MM.1S (cell line): ENCODE data around the gene JAML.

Experiments
- DNase-seq: peaks from one replicate; pipeline ENCODE4 v3.0.0-alpha.2; 2015
- H2AFZ ChIP-seq: fragments of 300-600 bp; sonication (generic); 2 replicates; pipeline ENCODE4 v1.6.0; 2016; ENCODE audit warnings: antibody characterized with exemption, low read length
- H3F3A ChIP-seq: fragments of 300-600 bp; sonication (generic); 2 replicates; pipeline ENCODE4 v1.6.1; 2016; ENCODE audit warnings: mild to moderate bottlenecking, antibody characterized with exemption, low read length, moderate library complexity, mixed read lengths; ENCODE audit not compliant: insufficient read depth
- H3K27ac ChIP-seq: fragments of 300-600 bp; sonication (generic); 2 replicates; pipeline ENCODE4 v1.5.1; 2016; ENCODE audit warnings: mild to moderate bottlenecking, low read length
- H3K27me3 ChIP-seq: fragments of 300-600 bp; sonication (generic); replicated peaks from 2 replicates; pipeline ENCODE4 v1.6.0; 2016; ENCODE audit warnings: low read length; ENCODE audit not compliant: insufficient read depth
- H3K36me3 ChIP-seq: fragments of 300-600 bp; sonication (generic); replicated peaks from 2 replicates; pipeline ENCODE4 v1.6.1; 2016; ENCODE audit warnings: mild to moderate bottlenecking, low read length, mixed read lengths; ENCODE audit not compliant: insufficient read depth
- H3K4me1 ChIP-seq: fragments of 300-600 bp; sonication (generic); 2 replicates; pipeline ENCODE4 v1.6.1; 2016; ENCODE audit warnings: low read length, mixed read lengths
- H3K4me2 ChIP-seq: fragments of 300-600 bp; sonication (generic); 2 replicates; pipeline ENCODE4 v1.6.0; 2016; ENCODE audit warnings: low read depth, low read length
- H3K4me3 ChIP-seq: fragments of 300-600 bp; sonication (generic); 2 replicates; pipeline ENCODE4 v1.5.1; 2016; ENCODE audit warnings: low read length, mixed read lengths
- H3K79me2 ChIP-seq: fragments of 300-600 bp; sonication (generic); 2 replicates; pipeline ENCODE4 v1.6.1; 2016; ENCODE audit warnings: mixed run types, low read length, mixed read lengths
- H3K9ac ChIP-seq: fragments of 300-600 bp; sonication (generic); 2 replicates; pipeline ENCODE4 v1.6.1; 2016; ENCODE audit warnings: low read length, mixed read lengths
- H3K9me2 ChIP-seq: fragments of 300-600 bp; sonication (generic); replicated peaks from 2 replicates; pipeline ENCODE4 v1.6.1; 2016; ENCODE audit warnings: mild to moderate bottlenecking, low read length, mixed read lengths; ENCODE audit not compliant: insufficient read depth
- H3K9me3 ChIP-seq: fragments of 300-600 bp; sonication (generic); replicated peaks from 2 replicates; pipeline ENCODE4 v1.6.1; 2016; ENCODE audit warnings: mild to moderate bottlenecking, low read length, mixed read lengths; ENCODE audit not compliant: insufficient read depth
- H4K20me1 ChIP-seq: fragments of 300-600 bp; sonication (generic); 2 replicates; pipeline ENCODE4 v1.6.1; 2016; ENCODE audit warnings: mild to moderate bottlenecking, low read length, moderate library complexity, mixed read lengths; ENCODE audit not compliant: insufficient read depth
- CTCF ChIP-seq: fragments of 300-600 bp; sonication (generic); IDR thresholded peaks from 2 replicates; pipeline ENCODE4 v1.5.1; 2016; ENCODE audit warnings: antibody characterized with exemption, low read length, mixed read lengths
- EZH2 ChIP-seq: fragments of 300-600 bp; sonication (generic); optimal IDR thresholded peaks from 2 replicates; pipeline ENCODE3; 2017; ENCODE audit warnings: low read depth, mild to moderate bottlenecking, antibody characterized with exemption, low read length, mixed read lengths
- EZH2phosphoT487 ChIP-seq: fragments of 300-600 bp; sonication (generic); IDR thresholded peaks from 2 replicates; pipeline ENCODE4 v1.6.1; 2018; ENCODE audit warnings: antibody characterized with exemption, low read length

JAML gene

GRCh38 chr11:118214210-118214914 is 10.4 kb downstream of the JAML start:
- H2AFZ ChIP-seq: no peak overlapping the region
- no peaks in the 10 kb centered on the region for H3K79me2 ChIP-seq
- peak; percentile 32 for DNase-seq
- H3K4me3 ChIP-seq: no peak overlapping the region
- peaks cover 15% of the 10 kb centered on the region for H3K4me1 ChIP-seq
- H3K9me2 ChIP-seq: no peaks in the 10 kb centered on the region
- H3K27ac ChIP-seq: no peak overlapping the region
- no peak overlapping the region for H3K9ac ChIP-seq
- no peaks in the 10 kb centered on the region for H3K36me3 ChIP-seq
- peaks cover 9% of the 10 kb centered on the region; the same call in 1 of the 2 replicates for H3F3A ChIP-seq
- H3K27me3 ChIP-seq: peaks cover 69% of the 10 kb centered on the region
- TF ChIP-seq EZH2phosphoT487 (no peak), CTCF (no peak), EZH2 (no peak)
- peak overlapping the region; percentile 46 for H3K4me2 ChIP-seq
- H4K20me1 ChIP-seq: no peaks in the 10 kb centered on the region; the same call in 1 of the 2 replicates
- H3K9me3 ChIP-seq: no peaks in the 10 kb centered on the region

- peaks cover 73% of the 10 kb centered on the region for H3K27me3 ChIP-seq
- no peaks in the 10 kb centered on the region for H3K36me3 ChIP-seq
- no peak overlapping the region for H3K4me3 ChIP-seq
- H3K9me3 ChIP-seq: no peaks in the 10 kb centered on the region
- TF ChIP-seq EZH2phosphoT487 (no peak), EZH2 (no peak), CTCF (no peak)
- H3K79me2 ChIP-seq: no peaks in the 10 kb centered on the region
- H3K27ac ChIP-seq: no peak overlapping the region
- DNase-seq: no peak
- H2AFZ ChIP-seq: no peak overlapping the region
- peaks cover 9% of the 10 kb centered on the region; the same call in 1 of the 2 replicates for H3F3A ChIP-seq
- H3K4me2 ChIP-seq: peak overlapping the region; percentile 46; the same call in 1 of the 2 replicates
- no peak overlapping the region for H3K9ac ChIP-seq
- peaks cover 15% of the 10 kb centered on the region for H3K4me1 ChIP-seq
- no peaks in the 10 kb centered on the region for H3K9me2 ChIP-seq
- H4K20me1 ChIP-seq: no peaks in the 10 kb centered on the region; the same call in 1 of the 2 replicates
Measured at GRCh38 chr11:118213781-118214180, 11.0 kb downstream of the JAML start.

GRCh38 chr11:118213201-118213600 is 11.6 kb downstream of the JAML start:
- no peaks in the 10 kb centered on the region; the same call in 1 of the 2 replicates for H4K20me1 ChIP-seq
- H3K27me3 ChIP-seq: peaks cover 78% of the 10 kb centered on the region
- no peaks in the 10 kb centered on the region for H3K79me2 ChIP-seq
- no peak overlapping the region for H3K27ac ChIP-seq
- no peaks in the 10 kb centered on the region for H3K9me2 ChIP-seq
- peaks cover 15% of the 10 kb centered on the region for H3K4me1 ChIP-seq
- no peak overlapping the region for H3K9ac ChIP-seq
- TF ChIP-seq CTCF: no peak
- no peak for TF ChIP-seq EZH2
- TF ChIP-seq EZH2phosphoT487: no peak
- DNase-seq: no peak
- H2AFZ ChIP-seq: no peak overlapping the region
- H3K4me3 ChIP-seq: no peak overlapping the region
- H3F3A ChIP-seq: peaks cover 9% of the 10 kb centered on the region; the same call in 1 of the 2 replicates
- no peaks in the 10 kb centered on the region for H3K9me3 ChIP-seq
- no peak overlapping the region for H3K4me2 ChIP-seq
- H3K36me3 ChIP-seq: no peaks in the 10 kb centered on the region
